ENCODE measurements around the gene LZTS2.

LZTS2 gene

DNA sequence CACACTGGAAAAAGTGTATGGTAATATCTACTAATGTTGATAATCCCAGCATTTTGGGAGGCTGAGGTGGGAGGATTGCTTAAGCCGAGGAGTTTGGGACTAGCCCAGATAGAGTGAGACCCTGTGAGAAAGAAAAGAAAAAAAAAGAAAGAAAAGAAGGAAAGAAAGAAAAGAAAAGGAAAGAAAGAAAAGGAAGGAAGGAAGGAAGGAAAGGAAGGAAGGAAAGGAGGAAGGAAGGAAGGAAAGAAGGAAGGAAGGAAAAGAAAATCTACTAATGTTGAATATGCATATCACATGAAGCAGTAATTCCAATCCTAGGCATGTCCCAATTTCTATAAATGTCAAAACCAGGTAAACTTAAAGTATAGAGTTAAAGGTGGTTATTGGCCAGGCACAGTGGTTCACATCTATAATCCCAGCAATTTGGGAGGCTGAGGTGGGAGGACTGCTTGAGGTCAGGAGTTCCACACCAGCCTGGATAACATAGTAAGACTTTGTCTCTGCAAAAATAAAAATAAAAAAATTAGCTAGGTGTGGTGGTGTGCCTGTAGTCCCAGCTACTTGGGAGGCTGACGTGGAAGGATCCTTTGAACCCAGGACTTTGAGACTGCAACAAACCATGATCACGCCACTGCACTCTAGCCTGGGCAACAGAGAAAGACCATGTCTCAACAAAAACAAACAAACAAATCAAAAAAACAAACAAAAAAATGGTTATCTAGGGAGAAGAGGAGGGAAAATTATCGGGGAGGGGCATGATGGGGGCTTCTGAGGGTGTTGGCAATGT is 57.0 kb downstream of the LZTS2 start:
- DNase-seq: no peak

All from DMS153 (cell line).